ENCODE results near the gene ZNF18.

The ZNF18 gene

GRCh38 chr17:12020642-12021622 lies 23.7 kb upstream of the ZNF18 start, which contains the start of gene MAP2K4:
MAP2K4 (plus strand) TSS chr17:12020877; CDS start chr17:12020887, 10 bp downstream.
- peak within 1 kb of the TSS; percentile 74 for H3K4me3 ChIP-seq (ENCODE audit: low read depth, low read length)
- no peak for TF ChIP-seq CTCF (IDR thresholded peaks at IDR 0.05; ENCODE audit: low read depth, low read length)

DNA sequence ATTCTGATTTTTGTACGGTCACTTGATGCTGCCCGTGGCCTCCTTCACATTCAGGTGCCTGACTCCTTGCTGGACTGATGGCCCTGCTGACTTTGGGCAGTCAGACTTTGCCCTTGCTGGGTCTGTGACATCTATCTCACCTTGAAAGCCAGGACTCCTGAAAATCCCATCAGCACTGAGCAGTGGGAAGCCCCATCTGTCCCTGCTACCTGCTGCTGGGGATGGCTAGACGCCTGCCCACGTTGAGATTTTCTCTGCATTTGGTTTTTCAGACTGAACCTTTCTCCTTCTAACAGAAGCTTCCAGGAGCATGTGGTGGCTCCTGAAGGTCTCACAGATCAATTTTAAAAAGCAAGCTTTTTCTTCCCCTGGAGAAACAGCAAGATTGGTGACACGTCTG lies 10.2 kb upstream of the ZNF18 start:
- no peak for TF ChIP-seq CTCF (IDR thresholded peaks at IDR 0.05; ENCODE audit: low read depth, low read length)
- H3K4me3 ChIP-seq (ENCODE audit: low read depth, low read length), result no peak overlapping the region

- H3K4me3 ChIP-seq (ENCODE audit: low read depth, low read length), result no peak overlapping the region
- TF ChIP-seq CTCF (IDR thresholded peaks at IDR 0.05; ENCODE audit: low read depth, low read length), result no peak
These were observed 2.4 kb upstream of the ZNF18 start for GRCh38 chr17:11999696-12000095.

DNA sequence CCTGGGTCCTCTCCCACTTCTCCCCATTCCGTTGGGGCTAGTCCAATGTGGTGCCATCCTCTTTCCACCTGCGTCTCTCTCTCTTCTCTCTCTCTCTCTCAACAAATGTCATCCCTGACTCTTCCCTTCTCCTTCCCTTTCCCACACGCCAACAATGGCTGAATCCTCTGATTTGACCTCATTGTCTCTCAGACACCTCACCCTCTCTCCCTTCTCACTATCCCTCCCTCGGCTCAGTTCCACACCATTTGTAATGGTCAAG lies 628 bp upstream of the ZNF18 start:
- H3K4me3 ChIP-seq (ENCODE audit: low read depth, low read length), result peak overlapping the region; percentile 97
- TF ChIP-seq CTCF (IDR thresholded peaks at IDR 0.05; ENCODE audit: low read depth, low read length), result no peak

DNA sequence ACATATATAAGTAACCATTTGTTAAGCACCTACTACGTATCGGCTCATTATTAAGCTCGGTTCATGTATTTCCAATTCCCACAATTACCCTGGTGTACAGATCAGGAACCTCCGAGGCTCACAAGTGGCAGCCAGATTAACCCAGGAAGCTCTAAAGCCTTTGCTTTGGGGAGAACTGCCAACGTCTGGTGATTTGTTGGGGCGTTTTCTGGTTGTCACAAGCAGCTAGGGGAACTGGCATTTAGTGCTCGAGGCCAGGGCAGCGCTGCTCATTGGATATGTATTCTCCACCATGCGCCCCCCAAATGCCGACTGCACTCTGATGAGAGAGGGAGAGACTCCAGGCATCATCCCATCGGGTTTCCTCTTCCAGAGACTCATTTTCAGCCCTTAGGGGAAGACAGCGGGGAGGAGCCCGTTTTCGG lies 541 bp downstream of the ZNF18 start:
- H3K4me3 ChIP-seq (ENCODE audit: low read depth, low read length), result peak overlapping the region; percentile 97
- TF ChIP-seq CTCF (IDR thresholded peaks at IDR 0.05; ENCODE audit: low read depth, low read length), result no peak

- TF ChIP-seq CTCF (IDR thresholded peaks at IDR 0.05; ENCODE audit: low read depth, low read length), result no peak
- no peak overlapping the region for H3K4me3 ChIP-seq (ENCODE audit: low read depth, low read length)
These were observed 5.8 kb downstream of the ZNF18 start for GRCh38 chr17:11991461-11991860.

- H3K4me3 ChIP-seq (ENCODE audit: low read depth, low read length), result no peak overlapping the region
- TF ChIP-seq CTCF (IDR thresholded peaks at IDR 0.05; ENCODE audit: low read depth, low read length), result no peak
These were observed 6.8 kb downstream of the ZNF18 start for GRCh38 chr17:11990363-11990983.
